Suprapubic skin (tissue), 3 donors: ENCODE results near the gene TEX264.

Experiments
- POLR2A ChIP-seq, 2 donors: fragments of 450-650 bp; IDR thresholded peaks; one replicate each; pipeline ENCODE4 v1.6.1; 2017; ENCODE audit warnings: antibody characterized with exemption in 2 of 2, mild to moderate bottlenecking in 2 of 2, moderate library complexity in 2 of 2
- TF ChIP-seq, protein P1 (sequence below), 2 donors: fragments of 200-600 bp in 1 of 2; fragments of 450-650 bp in 1 of 2; sonication (generic) in 1 of 2; IDR thresholded peaks; one replicate each; pipeline ENCODE4 v1.5.1; 2016 to 2019; ENCODE audit warnings: antibody characterized with exemption in 2 of 2, mild to moderate bottlenecking in 1 of 2, moderate library complexity in 1 of 2

DNA sequence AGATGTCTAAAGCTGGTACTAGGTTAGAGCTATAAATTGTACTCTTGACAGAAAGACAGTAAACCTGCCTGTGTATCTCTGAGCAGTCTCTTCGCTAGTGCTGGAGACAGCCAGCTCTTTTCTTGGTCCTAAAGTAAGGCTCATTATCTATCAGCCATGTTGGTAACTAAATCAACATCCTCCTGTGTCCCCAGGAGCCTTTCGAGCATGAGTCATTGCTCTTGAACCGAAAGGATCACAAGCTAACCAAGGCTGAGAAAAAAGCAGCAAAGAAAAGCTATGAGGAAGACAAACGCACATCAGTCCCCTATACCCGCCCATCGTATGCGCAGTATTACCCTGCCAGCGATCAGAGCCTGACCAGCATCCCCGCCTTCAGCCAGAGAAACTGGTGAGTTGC lies 25.0 kb upstream of the TEX264 start:
- TF ChIP-seq, protein P1, sequence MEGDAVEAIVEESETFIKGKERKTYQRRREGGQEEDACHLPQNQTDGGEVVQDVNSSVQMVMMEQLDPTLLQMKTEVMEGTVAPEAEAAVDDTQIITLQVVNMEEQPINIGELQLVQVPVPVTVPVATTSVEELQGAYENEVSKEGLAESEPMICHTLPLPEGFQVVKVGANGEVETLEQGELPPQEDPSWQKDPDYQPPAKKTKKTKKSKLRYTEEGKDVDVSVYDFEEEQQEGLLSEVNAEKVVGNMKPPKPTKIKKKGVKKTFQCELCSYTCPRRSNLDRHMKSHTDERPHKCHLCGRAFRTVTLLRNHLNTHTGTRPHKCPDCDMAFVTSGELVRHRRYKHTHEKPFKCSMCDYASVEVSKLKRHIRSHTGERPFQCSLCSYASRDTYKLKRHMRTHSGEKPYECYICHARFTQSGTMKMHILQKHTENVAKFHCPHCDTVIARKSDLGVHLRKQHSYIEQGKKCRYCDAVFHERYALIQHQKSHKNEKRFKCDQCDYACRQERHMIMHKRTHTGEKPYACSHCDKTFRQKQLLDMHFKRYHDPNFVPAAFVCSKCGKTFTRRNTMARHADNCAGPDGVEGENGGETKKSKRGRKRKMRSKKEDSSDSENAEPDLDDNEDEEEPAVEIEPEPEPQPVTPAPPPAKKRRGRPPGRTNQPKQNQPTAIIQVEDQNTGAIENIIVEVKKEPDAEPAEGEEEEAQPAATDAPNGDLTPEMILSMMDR (IDR thresholded peaks at IDR 0.05), result no peak
- no peak for TF ChIP-seq POLR2A (IDR thresholded peaks at IDR 0.05)
